SHP77 (cell line): ENCODE data around the gene TPM2.

Experiments
- DNase-seq, 2 experiments: peaks; one replicate each; lab custom pipeline; 2025; lab: John Stamatoyannopoulos, UW

The TPM2 gene

GRCh38 chr9:35718721-35719511 lies 29.2 kb upstream of the TPM2 start:
- DNase-seq, result no peak

- no peak for DNase-seq
Observed at GRCh38 chr9:35717132-35717870, 27.6 kb upstream of the TPM2 start.

DNA sequence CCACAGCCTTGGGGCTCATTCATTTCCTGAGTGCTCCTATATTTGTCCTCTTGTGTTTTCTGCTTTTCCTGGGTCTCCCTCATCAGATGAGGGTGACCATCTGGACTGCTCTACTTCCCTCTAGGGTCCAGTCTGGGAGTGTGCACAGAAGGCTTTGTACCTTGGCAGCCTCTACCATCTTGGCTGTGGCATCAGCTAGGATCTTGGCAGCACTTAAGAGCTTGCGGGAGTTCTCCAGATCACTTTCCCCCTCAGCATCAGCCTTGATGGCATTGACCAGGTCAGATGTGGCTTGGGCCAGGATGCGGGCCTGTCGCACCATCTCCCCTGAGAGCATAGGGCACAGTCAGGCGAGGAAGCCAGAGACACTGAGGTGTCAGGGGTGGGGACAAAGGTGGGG lies 26.5 kb upstream of the TPM2 start:
- no peak for DNase-seq

- DNase-seq, result no peak
Observed at GRCh38 chr9:35714579-35715252, 25.0 kb upstream of the TPM2 start.

GRCh38 chr9:35714123-35714522 lies 24.4 kb upstream of the TPM2 start:
- DNase-seq, result no peak

- no peak for DNase-seq
Observed at GRCh38 chr9:35713578-35713977, 23.9 kb upstream of the TPM2 start.

- DNase-seq, result no peak
Observed at GRCh38 chr9:35712762-35713400, 23.2 kb upstream of the TPM2 start.

- DNase-seq, result no peak
Observed at GRCh38 chr9:35711501-35712428, 22.0 kb upstream of the TPM2 start.

DNA sequence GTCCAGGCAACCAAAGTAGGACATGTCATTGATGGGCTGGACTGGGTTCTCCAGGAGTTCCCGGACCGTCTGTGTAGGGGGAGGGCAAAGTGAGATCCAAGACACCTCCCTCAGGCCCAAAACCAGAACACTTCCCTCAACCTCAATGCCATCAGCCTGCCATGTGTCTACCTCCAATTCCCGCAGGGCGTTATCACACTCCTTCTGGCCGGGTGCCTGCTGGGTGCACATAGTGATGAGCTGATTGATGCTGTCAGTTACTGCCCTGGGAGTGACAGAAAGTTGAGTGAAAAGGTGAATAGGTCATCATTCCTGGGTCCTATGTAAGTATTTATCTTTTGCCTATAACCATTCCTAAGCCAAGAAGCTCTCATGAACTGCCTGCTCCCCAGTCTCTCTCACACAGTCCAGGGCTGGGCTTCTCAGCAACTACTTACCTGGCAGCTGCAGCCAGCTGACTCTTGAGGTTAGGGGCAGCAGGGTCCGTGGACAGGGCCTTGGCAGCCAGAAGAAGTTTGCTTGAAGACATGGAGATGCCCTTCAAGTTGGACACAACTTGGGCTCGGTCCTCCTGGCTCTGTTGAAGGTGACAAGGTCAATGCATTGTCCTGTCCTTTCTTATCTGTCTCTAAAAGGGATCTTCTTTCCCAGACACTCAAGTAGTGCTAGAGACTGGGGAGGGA lies 21.2 kb upstream of the TPM2 start:
- DNase-seq, result no peak

- no peak for DNase-seq
Observed at GRCh38 chr9:35708146-35708545, 18.4 kb upstream of the TPM2 start.

GRCh38 chr9:35706951-35707350 lies 17.2 kb upstream of the TPM2 start:
- DNase-seq, result no peak

GRCh38 chr9:35705836-35706430 lies 16.2 kb upstream of the TPM2 start:
- DNase-seq, result no peak

DNA sequence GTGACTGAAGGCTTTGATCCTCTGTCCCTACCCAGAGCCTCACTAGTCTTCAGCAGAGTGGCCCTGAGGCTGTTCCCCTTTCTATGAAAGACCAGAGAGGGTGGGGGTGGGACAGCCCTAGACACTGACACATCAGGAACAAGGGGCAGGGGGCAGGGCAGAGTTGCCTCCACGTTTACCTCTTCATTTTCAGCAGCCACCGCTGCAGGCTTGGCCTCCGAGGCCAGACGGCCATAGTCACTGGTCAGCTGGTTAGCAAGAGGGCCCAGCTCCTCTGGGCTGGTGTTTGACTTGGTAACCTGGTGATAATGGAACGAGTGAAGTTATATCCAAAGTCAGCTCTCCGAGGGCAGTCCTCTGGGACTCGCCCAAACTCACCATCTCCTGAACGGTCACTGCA lies 15.6 kb upstream of the TPM2 start:
- no peak for DNase-seq

GRCh38 chr9:35703906-35704672 lies 14.4 kb upstream of the TPM2 start:
- DNase-seq, result no peak

GRCh38 chr9:35702696-35703095 lies 13.0 kb upstream of the TPM2 start:
- no peak for DNase-seq

- no peak for DNase-seq
Observed at GRCh38 chr9:35700942-35701341, 11.2 kb upstream of the TPM2 start.

GRCh38 chr9:35700031-35700430 lies 10.3 kb upstream of the TPM2 start:
- no peak for DNase-seq

DNA sequence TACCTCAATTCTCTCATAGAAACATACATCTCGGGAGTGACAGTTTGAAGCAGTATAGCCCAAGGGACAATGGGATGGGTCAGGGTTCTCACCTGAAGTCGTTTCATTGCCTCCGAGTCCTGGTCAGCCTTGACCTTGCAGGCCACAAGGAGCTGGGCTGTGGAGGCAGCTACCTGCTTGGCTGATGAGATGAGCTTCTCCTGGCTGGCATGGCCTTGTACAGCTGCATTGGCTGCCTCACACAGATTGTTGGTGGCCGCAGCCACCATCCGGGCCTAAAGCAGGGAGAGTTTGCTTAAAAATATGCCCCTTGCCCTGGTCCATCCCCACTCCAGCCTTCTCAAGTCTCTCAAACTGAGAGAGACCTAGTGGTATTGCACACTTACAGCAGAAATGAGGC lies 8.5 kb upstream of the TPM2 start:
- DNase-seq, result no peak

DNA sequence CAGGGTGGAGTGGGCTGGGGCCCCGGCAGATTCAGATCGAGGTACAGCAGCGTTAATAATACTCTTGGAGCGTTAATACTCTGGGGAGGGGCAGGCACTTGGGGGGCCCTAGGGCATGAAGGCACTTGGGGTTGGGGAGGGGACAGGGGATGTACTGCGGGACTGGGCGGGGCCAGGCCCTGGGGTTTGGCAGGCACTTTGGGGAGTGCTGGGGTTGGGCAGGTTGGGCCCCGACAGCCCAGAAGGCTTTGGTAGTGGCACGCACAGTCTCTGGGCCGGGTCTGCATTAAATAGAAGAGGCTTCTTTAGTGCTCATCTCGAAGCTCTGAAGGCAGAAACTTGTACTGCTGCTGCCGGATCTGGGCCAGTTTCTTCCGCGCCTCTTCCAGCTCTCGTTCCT lies 7.8 kb upstream of the TPM2 start:
- no peak for DNase-seq
